ENCODE measurements around the gene RAI14.

The RAI14 gene

GRCh38 chr5:34656001-34656699, at the start of gene RAI14:
Gene RAI14 (plus strand): TSS chr5:34656328. CDS start chr5:34686920, 30,592 bp downstream.
- peaks cover 48% of the 10 kb centered on the region for H3K79me2 ChIP-seq (ENCODE audit: low read length)
- H3K27ac ChIP-seq (ENCODE audit: low read length) = peak within 1 kb of the TSS; percentile 78
- H4K20me1 ChIP-seq (ENCODE audit: insufficient read depth, low read length) = no peaks in the 10 kb centered on the region
- peak within 1 kb of the TSS; percentile 99 for H3K9ac ChIP-seq (ENCODE audit: low read length)
- TF ChIP-seq EZH2phosphoT487 (IDR thresholded peaks at IDR 0.05; ENCODE audit: low read depth) (no peak), CTCF (IDR thresholded peaks at IDR 0.05; ENCODE audit: low read depth, low read length) (peak; percentile 17; the same call in 1 of the 2 replicates)
- H3K4me2 ChIP-seq (ENCODE audit: low read length) = peak within 1 kb of the TSS; percentile 82
- H2AFZ ChIP-seq (ENCODE audit: low read depth, low read length) = peak within 1 kb of the TSS; percentile 53; the same call in 1 of the 2 replicates
- peaks cover 5% of the 10 kb centered on the region for H3K36me3 ChIP-seq (replicated peaks; ENCODE audit: low read depth, low read length)
- no peaks in the 10 kb centered on the region for H3K9me3 ChIP-seq (ENCODE audit: insufficient read depth, low read length)
- peak within 1 kb of the TSS; percentile 82 for H3K4me3 ChIP-seq (ENCODE audit: low read length)
- no peaks in the 10 kb centered on the region for H3K27me3 ChIP-seq (ENCODE audit: low read depth, low read length)
- H3K4me1 ChIP-seq (ENCODE audit: low read length) = peaks cover 19% of the 10 kb centered on the region

DNA sequence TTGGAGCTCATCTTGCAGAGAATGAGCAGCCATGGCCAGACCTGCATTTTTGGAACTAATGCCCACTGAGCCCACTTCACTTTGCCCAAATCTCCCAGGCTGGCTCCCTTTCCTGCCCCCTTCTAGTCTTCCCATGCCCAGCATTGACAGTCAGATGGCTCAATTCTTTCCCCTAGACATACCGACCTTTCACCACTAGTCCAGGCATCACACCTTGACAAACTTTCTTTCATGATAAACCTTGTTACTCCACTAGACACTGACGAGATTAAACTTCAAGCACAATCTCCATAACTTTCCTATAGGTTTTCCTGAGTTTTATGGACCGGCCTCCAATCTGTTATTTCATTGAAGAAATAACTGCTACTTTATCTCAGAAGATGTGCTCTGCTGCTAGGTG, 47.8 kb upstream of the RAI14 start:
- Histone ChIP-seq H3K36me3 (replicated peaks; ENCODE audit: low read depth, low read length) (no peaks in the 10 kb centered on the region), H3K9ac (ENCODE audit: low read length) (no peak overlapping the region), H3K9me3 (ENCODE audit: insufficient read depth, low read length) (no peaks in the 10 kb centered on the region), H2AFZ (ENCODE audit: low read depth, low read length) (no peak overlapping the region), H3K27me3 (ENCODE audit: low read depth, low read length) (no peaks in the 10 kb centered on the region), H3K79me2 (ENCODE audit: low read length) (no peaks in the 10 kb centered on the region), H3K4me1 (ENCODE audit: low read length) (no peaks in the 10 kb centered on the region), H4K20me1 (ENCODE audit: insufficient read depth, low read length) (no peaks in the 10 kb centered on the region), H3K4me3 (ENCODE audit: low read length) (no peak overlapping the region), H3K27ac (ENCODE audit: low read length) (no peak overlapping the region), H3K4me2 (ENCODE audit: low read length) (no peak overlapping the region)
- no peak for TF ChIP-seq EZH2phosphoT487 (IDR thresholded peaks at IDR 0.05; ENCODE audit: low read depth)
- no peak for TF ChIP-seq CTCF (IDR thresholded peaks at IDR 0.05; ENCODE audit: low read depth, low read length)

GRCh38 chr5:34608859-34609648, 47.1 kb upstream of the RAI14 start:
- no peaks in the 10 kb centered on the region for H3K36me3 ChIP-seq (replicated peaks; ENCODE audit: low read depth, low read length)
- no peak overlapping the region for H3K4me3 ChIP-seq (ENCODE audit: low read length)
- H3K27ac ChIP-seq (ENCODE audit: low read length) = no peak overlapping the region
- H3K9ac ChIP-seq (ENCODE audit: low read length) = no peak overlapping the region
- no peaks in the 10 kb centered on the region for H3K4me1 ChIP-seq (ENCODE audit: low read length)
- no peaks in the 10 kb centered on the region for H3K27me3 ChIP-seq (ENCODE audit: low read depth, low read length)
- no peaks in the 10 kb centered on the region for H4K20me1 ChIP-seq (ENCODE audit: insufficient read depth, low read length)
- H3K79me2 ChIP-seq (ENCODE audit: low read length) = no peaks in the 10 kb centered on the region
- no peak overlapping the region for H3K4me2 ChIP-seq (ENCODE audit: low read length)
- H3K9me3 ChIP-seq (ENCODE audit: insufficient read depth, low read length) = no peaks in the 10 kb centered on the region
- TF ChIP-seq EZH2phosphoT487 (IDR thresholded peaks at IDR 0.05; ENCODE audit: low read depth) (no peak), CTCF (IDR thresholded peaks at IDR 0.05; ENCODE audit: low read depth, low read length) (no peak)
- no peak overlapping the region for H2AFZ ChIP-seq (ENCODE audit: low read depth, low read length)

DNA sequence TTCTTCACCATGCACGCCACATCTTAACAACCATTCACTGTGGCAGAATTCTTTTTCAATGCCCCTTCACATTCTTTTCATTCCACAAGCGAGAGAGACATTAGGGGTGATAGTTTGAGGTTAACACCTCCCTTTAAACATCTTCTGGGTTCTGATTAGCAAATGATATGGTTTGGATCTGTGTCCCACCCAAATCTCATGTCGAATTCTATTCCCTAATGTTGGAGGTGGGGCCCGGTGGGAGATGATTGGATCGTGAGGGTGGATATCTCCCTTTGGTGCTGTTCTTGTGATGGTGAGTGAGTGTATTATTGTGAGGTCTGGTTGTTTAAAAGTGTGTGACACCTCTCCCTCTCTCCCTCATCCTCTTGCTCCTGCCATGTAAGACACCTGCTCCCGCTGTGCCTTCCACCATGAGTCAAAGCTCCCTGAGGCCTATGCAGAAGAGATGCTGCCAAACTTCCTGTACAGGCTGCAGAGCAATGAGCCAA, 46.1 kb upstream of the RAI14 start:
- TF ChIP-seq CTCF (IDR thresholded peaks at IDR 0.05; ENCODE audit: low read depth, low read length) = no peak
- TF ChIP-seq EZH2phosphoT487 (IDR thresholded peaks at IDR 0.05; ENCODE audit: low read depth) = no peak
- no peak overlapping the region for H3K9ac ChIP-seq (ENCODE audit: low read length)
- H2AFZ ChIP-seq (ENCODE audit: low read depth, low read length) = no peak overlapping the region
- no peaks in the 10 kb centered on the region for H3K4me1 ChIP-seq (ENCODE audit: low read length)
- H3K27me3 ChIP-seq (ENCODE audit: low read depth, low read length) = no peaks in the 10 kb centered on the region
- no peaks in the 10 kb centered on the region for H3K36me3 ChIP-seq (replicated peaks; ENCODE audit: low read depth, low read length)
- no peaks in the 10 kb centered on the region for H3K79me2 ChIP-seq (ENCODE audit: low read length)
- H3K4me3 ChIP-seq (ENCODE audit: low read length) = no peak overlapping the region
- H3K4me2 ChIP-seq (ENCODE audit: low read length) = no peak overlapping the region
- H3K27ac ChIP-seq (ENCODE audit: low read length) = no peak overlapping the region
- no peaks in the 10 kb centered on the region for H4K20me1 ChIP-seq (ENCODE audit: insufficient read depth, low read length)
- no peaks in the 10 kb centered on the region for H3K9me3 ChIP-seq (ENCODE audit: insufficient read depth, low read length)

All from OCI-LY3 (cell line).